WI38 (cell line): ENCODE measurements around the gene KLF18.
"Not testable (repeated sequence)": the region's sequence is repeated elsewhere in the genome, so short reads cannot be mapped to it uniquely, and the experiment has no call there.

Experiments used
- H3K4me3 ChIP-seq: 2 replicates; pipeline ENCODE4 v1.5.1; 2011; ENCODE audit warnings: low read depth, mild to moderate bottlenecking, control low read depth, low read length
- CTCF ChIP-seq: IDR thresholded peaks from 2 replicates; pipeline ENCODE4 v1.5.1; 2012; ENCODE audit warnings: low read depth, mild to moderate bottlenecking, control low read depth, low read length

The KLF18 gene

GRCh38 chr1:44119525-44119924 is 21.9 kb downstream of the KLF18 start:
- no peak overlapping the region for H3K4me3 ChIP-seq
- TF ChIP-seq CTCF = no peak

- TF ChIP-seq CTCF = no peak
- no peak within 1 kb of the TSS for H3K4me3 ChIP-seq
Measured at GRCh38 chr1:44118682-44119081, 22.7 kb downstream of the KLF18 start, which contains the start of gene KLF17. TSS of gene KLF17 (plus strand) at chr1:44118821. CDS start at chr1:44118908, 87 bp downstream.

- not testable (repeated sequence) for H3K4me3 ChIP-seq
Measured at GRCh38 chr1:44117272-44117671, 24.2 kb downstream of the KLF18 start.

- H3K4me3 ChIP-seq = no peak overlapping the region
- no peak for TF ChIP-seq CTCF
Measured at GRCh38 chr1:44114098-44114497, 27.3 kb downstream of the KLF18 start.

GRCh38 chr1:44113095-44113609 is 28.3 kb downstream of the KLF18 start:
- H3K4me3 ChIP-seq = no peak overlapping the region
- no peak for TF ChIP-seq CTCF

GRCh38 chr1:44112486-44112885 is 28.9 kb downstream of the KLF18 start:
- no peak for TF ChIP-seq CTCF
- H3K4me3 ChIP-seq = no peak overlapping the region

- H3K4me3 ChIP-seq = no peak overlapping the region
- TF ChIP-seq CTCF = no peak
Measured at GRCh38 chr1:44111861-44112260, 29.6 kb downstream of the KLF18 start.

- no peak overlapping the region for H3K4me3 ChIP-seq
- TF ChIP-seq CTCF = no peak
Measured at GRCh38 chr1:44110916-44111315, 30.5 kb downstream of the KLF18 start.
